ENCODE data around the gene SLC16A1.

DNA sequence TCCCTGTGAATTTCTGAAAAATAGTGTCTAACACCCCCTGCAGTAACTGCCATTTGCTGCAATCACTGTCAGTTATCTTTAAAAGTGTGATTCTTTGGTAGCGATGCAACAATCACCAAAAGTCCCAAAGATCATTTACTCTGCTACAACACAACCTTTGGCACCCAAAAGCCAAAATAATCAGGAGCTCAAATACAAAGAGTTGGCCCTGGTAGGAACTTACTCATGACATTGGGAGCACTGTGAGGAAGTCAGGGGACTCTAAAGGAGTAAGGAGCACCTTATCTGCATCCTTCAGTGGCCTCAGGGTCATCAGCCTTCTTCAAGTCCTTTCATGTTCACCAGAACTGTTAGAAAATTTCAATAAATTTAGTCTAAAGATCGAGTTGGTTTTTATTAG, 54.6 kb downstream of the SLC16A1 start:
- TF ChIP-seq, protein P1, sequence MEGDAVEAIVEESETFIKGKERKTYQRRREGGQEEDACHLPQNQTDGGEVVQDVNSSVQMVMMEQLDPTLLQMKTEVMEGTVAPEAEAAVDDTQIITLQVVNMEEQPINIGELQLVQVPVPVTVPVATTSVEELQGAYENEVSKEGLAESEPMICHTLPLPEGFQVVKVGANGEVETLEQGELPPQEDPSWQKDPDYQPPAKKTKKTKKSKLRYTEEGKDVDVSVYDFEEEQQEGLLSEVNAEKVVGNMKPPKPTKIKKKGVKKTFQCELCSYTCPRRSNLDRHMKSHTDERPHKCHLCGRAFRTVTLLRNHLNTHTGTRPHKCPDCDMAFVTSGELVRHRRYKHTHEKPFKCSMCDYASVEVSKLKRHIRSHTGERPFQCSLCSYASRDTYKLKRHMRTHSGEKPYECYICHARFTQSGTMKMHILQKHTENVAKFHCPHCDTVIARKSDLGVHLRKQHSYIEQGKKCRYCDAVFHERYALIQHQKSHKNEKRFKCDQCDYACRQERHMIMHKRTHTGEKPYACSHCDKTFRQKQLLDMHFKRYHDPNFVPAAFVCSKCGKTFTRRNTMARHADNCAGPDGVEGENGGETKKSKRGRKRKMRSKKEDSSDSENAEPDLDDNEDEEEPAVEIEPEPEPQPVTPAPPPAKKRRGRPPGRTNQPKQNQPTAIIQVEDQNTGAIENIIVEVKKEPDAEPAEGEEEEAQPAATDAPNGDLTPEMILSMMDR (IDR thresholded peaks at IDR 0.05): no peak
- no peak for TF ChIP-seq EZH2 (IDR thresholded peaks at IDR 0.05)
- no peak for TF ChIP-seq EZH2phosphoT487 (IDR thresholded peaks at IDR 0.05)
